Spleen (tissue), 7 donors: ENCODE data around the gene HSPA1B.
"Not testable (repeated sequence)": the region's sequence is repeated elsewhere in the genome, so short reads cannot be mapped to it uniquely, and the experiment has no call there.

ENCODE experiments used
- POLR2A ChIP-seq, 3 donors: fragments of 450-650 bp; IDR thresholded peaks; one replicate each; pipeline ENCODE4 v1.5.1; 2017; ENCODE audit warnings: antibody characterized with exemption in 3 of 3, mild to moderate bottlenecking in 1 of 3
- POLR2AphosphoS5 ChIP-seq, 3 donors: sonication (generic); formaldehyde crosslinking; IDR thresholded peaks; one replicate each; pipeline ENCODE4 v1.5.1; 2017; ENCODE audit warnings: antibody characterized with exemption in 3 of 3
- TF ChIP-seq, protein P1 (sequence below), 11 experiments: fragments of 200-600 bp in 7 of 11; fragments of 450-650 bp in 4 of 11; sonication (generic) in 4 of 11; IDR thresholded peaks in 8 of 11; conservative IDR thresholded peaks in 3 of 11; 1 replicate in 7 of 11; 2 replicates in 4 of 11; pipeline versions ENCODE4 v1.4.0 to v1.8.0; 2016 to 2021; ENCODE audit warnings: antibody characterized with exemption in 11 of 11, inconsistent platforms in 4 of 11, mild to moderate bottlenecking in 1 of 11
- donor health status: DM: no; HTN: no; CAD: no; lungs with moderate emphysema.
- donor health status: DM: no; HTN: no; CAD: no.
- donor health status: DM: no; HTN: no; CAD: no.

GRCh38 chr6:31838114-31838553, 10.6 kb downstream of the HSPA1B start:
- TF ChIP-seq, protein P1, sequence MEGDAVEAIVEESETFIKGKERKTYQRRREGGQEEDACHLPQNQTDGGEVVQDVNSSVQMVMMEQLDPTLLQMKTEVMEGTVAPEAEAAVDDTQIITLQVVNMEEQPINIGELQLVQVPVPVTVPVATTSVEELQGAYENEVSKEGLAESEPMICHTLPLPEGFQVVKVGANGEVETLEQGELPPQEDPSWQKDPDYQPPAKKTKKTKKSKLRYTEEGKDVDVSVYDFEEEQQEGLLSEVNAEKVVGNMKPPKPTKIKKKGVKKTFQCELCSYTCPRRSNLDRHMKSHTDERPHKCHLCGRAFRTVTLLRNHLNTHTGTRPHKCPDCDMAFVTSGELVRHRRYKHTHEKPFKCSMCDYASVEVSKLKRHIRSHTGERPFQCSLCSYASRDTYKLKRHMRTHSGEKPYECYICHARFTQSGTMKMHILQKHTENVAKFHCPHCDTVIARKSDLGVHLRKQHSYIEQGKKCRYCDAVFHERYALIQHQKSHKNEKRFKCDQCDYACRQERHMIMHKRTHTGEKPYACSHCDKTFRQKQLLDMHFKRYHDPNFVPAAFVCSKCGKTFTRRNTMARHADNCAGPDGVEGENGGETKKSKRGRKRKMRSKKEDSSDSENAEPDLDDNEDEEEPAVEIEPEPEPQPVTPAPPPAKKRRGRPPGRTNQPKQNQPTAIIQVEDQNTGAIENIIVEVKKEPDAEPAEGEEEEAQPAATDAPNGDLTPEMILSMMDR (IDR thresholded peaks at IDR 0.05 in 8 of 11, conservative IDR thresholded peaks at IDR 0.05 in 3 of 11): not testable (repeated sequence)
- not testable (repeated sequence) for TF ChIP-seq POLR2A, POLR2AphosphoS5 (IDR thresholded peaks at IDR 0.05)
